MCF 10A (cell line): Measurements from ENCODE around the gene IGIP. TPM values are rescaled to one million over a fixed set of nuclear protein-coding genes. Genes with fewer than 3 reads are reported as not detected.

Source experiments
- BruUV-seq: library from RNA; stranded (reverse); fragments of 400-500 nt; replicated peaks from 2 replicates; lab custom pipeline; 2021; lab: Mats Ljungman, UMichigan
- CTCF ChIA-PET: fragments of 300-600 bp; sonication (Branson Sonifier 250); formaldehyde crosslinking; extraction: SDS; loops from one replicate; lab custom pipeline; 2021; ENCODE audit warnings: antibody characterized with exemption, inconsistent platforms; lab: Yijun Ruan, JAX
- POLR2A ChIA-PET: fragments of 300-600, 350-650 bp; sonication (Branson Sonifier 250); formaldehyde crosslinking; extraction: SDS; loops from one replicate; lab custom pipeline; 2020; ENCODE audit warnings: antibody characterized with exemption, inconsistent platforms; lab: Yijun Ruan, JAX
- DNase-seq: peaks from one replicate; pipeline ENCODE4 v3.0.0-alpha.2; 2018; ENCODE audit not compliant: unreplicated experiment
- H3K27ac Mint-ChIP-seq: one replicate; pipeline ENCODE4 v1.8.0; 2022; ENCODE audit warnings: mild to moderate bottlenecking, low read depth, mixed read lengths; ENCODE audit not compliant: unreplicated experiment
- H3K27me3 Mint-ChIP-seq: one replicate; pipeline ENCODE4 v1.8.0; 2022; ENCODE audit warnings: mixed read lengths; ENCODE audit not compliant: insufficient read depth, unreplicated experiment
- H3K36me3 Mint-ChIP-seq: one replicate; pipeline ENCODE4 v1.8.0; 2022; ENCODE audit warnings: mild to moderate bottlenecking, moderate library complexity, mixed read lengths; ENCODE audit not compliant: insufficient read depth, unreplicated experiment
- H3K4me1 Mint-ChIP-seq: one replicate; pipeline ENCODE4 v1.8.0; 2022; ENCODE audit warnings: mixed read lengths; ENCODE audit not compliant: insufficient read depth, unreplicated experiment
- H3K4me3 Mint-ChIP-seq: one replicate; pipeline ENCODE4 v1.8.0; 2022; ENCODE audit warnings: mild to moderate bottlenecking, moderate library complexity, mixed read lengths; ENCODE audit not compliant: unreplicated experiment
- H3K9me3 Mint-ChIP-seq: one replicate; pipeline ENCODE4 v1.8.0; 2022; ENCODE audit warnings: mixed read lengths; ENCODE audit not compliant: unreplicated experiment
- CTCF ChIP-seq: fragments of 200-600 bp; IDR thresholded peaks from one replicate; pipeline ENCODE4 v1.8.0; 2022; ENCODE audit warnings: antibody characterized with exemption, mild to moderate bottlenecking; ENCODE audit not compliant: unreplicated experiment
- intact Hi-C: fragments of 100-400 bp; cut with micrococcal nuclease; formaldehyde crosslinking; loops from 2 replicates; pipeline ENCODE4 v1.14.1; 2022
- total RNA-seq: library from RNA; stranded (reverse); gene quantifications from 2 replicates; pipeline ENCODE4 v1.2.3, GENCODE V29; 2022

Gene IGIP
- total RNA-seq, 1 experiment from 2014 or later: 7.5 TPM

- intact Hi-C loops: loop anchor here (2.0 kb wide), 2 partner anchors 19 to 31 kb away; no protein-coding TSS in a partner anchor
- peak; percentile 9 for TF ChIP-seq CTCF
- no peaks in the 10 kb centered on the region for H3K27me3 Mint-ChIP-seq
- ChIA-PET CTCF (interaction anchor here (1.2 to 8.5 kb wide), 3 partner anchors 9 to 139 kb away, joined by 3 to 89 read pairs (median 5); no protein-coding TSS in a partner anchor), POLR2A (interaction anchor here (0.8 to 10.9 kb wide), 14 partner anchors 6 to 287 kb away, joined by 3 to 147 read pairs (median 5); partner anchors contain the start of gene HBEGF)
- peak; percentile 98 for DNase-seq
- peak within 1 kb of the TSS; percentile 88 for H3K4me3 Mint-ChIP-seq
- no TSS peak for BruUV-seq
- H3K4me1 Mint-ChIP-seq: peaks cover 70% of the 10 kb centered on the region
- peaks cover 10% of the 10 kb centered on the region for H3K36me3 Mint-ChIP-seq
- no peaks in the 10 kb centered on the region for H3K9me3 Mint-ChIP-seq
- peak within 1 kb of the TSS; percentile 87 for H3K27ac Mint-ChIP-seq
Observed at GRCh38 chr5:140113699-140114263, 12.0 kb upstream of the IGIP start, which contains the start of gene PURA. Gene PURA, plus strand, starts transcription at chr5:140114109. Its CDS starts 73 bp downstream, at chr5:140114182.

DNA sequence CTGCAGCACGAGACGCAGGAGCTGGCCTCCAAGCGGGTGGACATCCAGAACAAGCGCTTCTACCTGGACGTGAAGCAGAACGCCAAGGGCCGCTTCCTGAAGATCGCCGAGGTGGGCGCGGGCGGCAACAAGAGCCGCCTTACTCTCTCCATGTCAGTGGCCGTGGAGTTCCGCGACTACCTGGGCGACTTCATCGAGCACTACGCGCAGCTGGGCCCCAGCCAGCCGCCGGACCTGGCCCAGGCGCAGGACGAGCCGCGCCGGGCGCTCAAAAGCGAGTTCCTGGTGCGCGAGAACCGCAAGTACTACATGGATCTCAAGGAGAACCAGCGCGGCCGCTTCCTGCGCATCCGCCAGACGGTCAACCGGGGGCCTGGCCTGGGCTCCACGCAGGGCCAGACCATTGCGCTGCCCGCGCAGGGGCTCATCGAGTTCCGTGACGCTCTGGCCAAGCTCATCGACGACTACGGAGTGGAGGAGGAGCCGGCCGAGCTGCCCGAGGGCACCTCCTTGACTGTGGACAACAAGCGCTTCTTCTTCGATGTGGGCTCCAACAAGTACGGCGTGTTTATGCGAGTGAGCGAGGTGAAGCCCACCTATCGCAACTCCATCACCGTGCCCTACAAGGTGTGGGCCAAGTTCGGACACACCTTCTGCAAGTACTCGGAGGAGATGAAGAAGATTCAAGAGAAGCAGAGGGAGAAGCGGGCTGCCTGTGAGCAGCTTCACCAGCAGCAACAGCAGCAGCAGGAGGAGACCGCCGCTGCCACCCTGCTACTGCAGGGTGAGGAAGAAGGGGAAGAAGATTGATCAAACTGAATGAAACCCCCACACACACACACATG is 11.2 kb upstream of the IGIP start:
- DNase-seq: peak; percentile 69
- H3K27me3 Mint-ChIP-seq: no peaks in the 10 kb centered on the region
- H3K4me1 Mint-ChIP-seq: peaks cover 62% of the 10 kb centered on the region
- intact Hi-C loops: loop anchor here (2.0 kb wide), 2 partner anchors 18 to 30 kb away; no protein-coding TSS in a partner anchor
- TF ChIP-seq CTCF: no peak
- BruUV-seq: no TSS peak
- ChIA-PET POLR2A (interaction anchor here (0.7 to 10.9 kb wide), 27 partner anchors 7 to 1360 kb away, joined by 3 to 147 read pairs (median 4); partner anchors contain the start of genes CYSTM1 and HBEGF), CTCF (interaction anchor here (0.9 to 8.5 kb wide), 9 partner anchors 8 to 138 kb away, joined by 3 to 89 read pairs (median 5); no protein-coding TSS in a partner anchor)
- no peaks in the 10 kb centered on the region for H3K9me3 Mint-ChIP-seq
- H3K4me3 Mint-ChIP-seq: peak overlapping the region; percentile 88
- peaks cover 10% of the 10 kb centered on the region for H3K36me3 Mint-ChIP-seq
- H3K27ac Mint-ChIP-seq: peak overlapping the region; percentile 87

DNA sequence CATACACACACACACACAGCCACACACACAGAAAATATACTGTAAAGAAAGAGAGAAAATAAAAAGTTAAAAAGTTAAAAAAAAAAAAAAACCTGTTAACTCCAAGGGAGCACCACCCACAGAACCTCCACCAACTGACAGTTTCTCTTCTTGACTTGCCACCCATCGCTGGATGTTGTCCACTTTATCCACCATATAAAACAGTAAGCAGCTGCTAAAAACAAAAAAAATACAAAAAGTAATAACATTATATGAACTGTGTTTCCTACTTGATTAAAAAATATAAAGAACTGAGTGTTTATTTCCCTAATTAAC is 10.6 kb upstream of the IGIP start:
- intact Hi-C loops: loop anchor here (2.0 kb wide), 2 partner anchors 18 to 30 kb away; no protein-coding TSS in a partner anchor
- H3K4me3 Mint-ChIP-seq: peak overlapping the region; percentile 88
- ChIA-PET CTCF (interaction anchor here (0.6 to 8.5 kb wide), 11 partner anchors 8 to 327 kb away, joined by 3 to 89 read pairs (median 7); no protein-coding TSS in a partner anchor), POLR2A (interaction anchor here (0.6 to 10.9 kb wide), 27 partner anchors 8 to 1360 kb away, joined by 3 to 147 read pairs (median 4); partner anchors contain the start of genes CYSTM1 and HBEGF)
- H3K4me1 Mint-ChIP-seq: peaks cover 59% of the 10 kb centered on the region
- no peaks in the 10 kb centered on the region for H3K27me3 Mint-ChIP-seq
- no peaks in the 10 kb centered on the region for H3K9me3 Mint-ChIP-seq
- peak overlapping the region; percentile 87 for H3K27ac Mint-ChIP-seq
- BruUV-seq: no TSS peak
- no peak for TF ChIP-seq CTCF
- H3K36me3 Mint-ChIP-seq: peaks cover 10% of the 10 kb centered on the region
- no peak for DNase-seq
